K562 (cell line): ENCODE measurements around the gene PARPBP. TPM values are rescaled to one million over a fixed set of nuclear protein-coding genes. Genes with fewer than 3 reads are reported as not detected.

Experiments used
- ATAC-seq: fragments of 200-7000 bp; cut with Tn5 transposase; 3 replicates; pipeline ENCODE4 v1.9.1; 2020; ENCODE audit warnings: moderate library complexity
- BruUV-seq: library from RNA; stranded (reverse); fragments of 400-500 nt; replicated peaks from 2 replicates; lab custom pipeline; 2021; lab: Mats Ljungman, UMichigan
- CTCF ChIA-PET: fragments of 300-600 bp; formaldehyde crosslinking; extraction: SDS; loops from one replicate; lab custom pipeline; 2021; ENCODE audit warnings: low intra/inter-chr PET ratio; lab: Yijun Ruan, JAX
- POLR2A ChIA-PET: fragments of 300-600, 350-650 bp; sonication (Branson Sonifier 250); formaldehyde crosslinking; extraction: SDS; loops from one replicate; lab custom pipeline; 2021; ENCODE audit warnings: antibody characterized with exemption, inconsistent platforms; lab: Yijun Ruan, JAX
- DNase-seq, 4 experiments: peaks; one replicate each; pipeline versions ENCODE4 v3.0.0 to v3.0.0-alpha.2; 2011 to 2018; ENCODE audit warnings: low spot score in 3 of 4, mixed read lengths in 3 of 4; ENCODE audit errors: extremely low read depth in 1 of 4
- FAIRE-seq: peaks from 2 replicates; lab custom pipeline; 2011; peaks lifted over from hg19 to GRCh38; lab: Jason Lieb, UNC
- H2AFZ ChIP-seq: 2 replicates; pipeline ENCODE4 v1.6.0; 2011; ENCODE audit warnings: low read depth, low read length, control low read depth, inconsistent platforms
- H3K27ac ChIP-seq: fragments of 200-600 bp; 3 replicates; pipeline ENCODE4 v1.8.0; 2011; ENCODE audit warnings: low read depth, mild to moderate bottlenecking, control low read depth, inconsistent platforms, low read length, moderate library complexity, mixed read lengths; ENCODE audit errors: extremely low read depth
- H3K27me3 ChIP-seq, 2 experiments: fragments of 300-600 bp in 1 of 2; 2 replicates in 1 of 2; 3 replicates in 1 of 2; pipeline versions ENCODE4 v1.6.0 to v1.8.0; 2011; ENCODE audit warnings: inconsistent platforms in 2 of 2, low read length in 2 of 2, mild to moderate bottlenecking in 1 of 2, mixed read lengths in 1 of 2, moderate library complexity in 1 of 2; ENCODE audit not compliant: control insufficient read depth in 2 of 2, insufficient read depth in 2 of 2
- H3K36me3 ChIP-seq: fragments of 300-600 bp; 3 replicates; pipeline ENCODE4 v1.8.0; 2011; ENCODE audit warnings: mild to moderate bottlenecking, low read length, inconsistent platforms; ENCODE audit not compliant: control insufficient read depth, insufficient read depth
- H3K4me1 ChIP-seq, 2 experiments: fragments of 200-600 bp in 1 of 2; replicated peaks in 1 of 2; 2 replicates in 1 of 2; 3 replicates in 1 of 2; pipeline versions ENCODE4 v1.5.1 to v1.8.0; 2011; ENCODE audit warnings: inconsistent platforms in 2 of 2, low read length in 2 of 2, mild to moderate bottlenecking in 1 of 2, mixed read lengths in 1 of 2, moderate library complexity in 1 of 2; ENCODE audit not compliant: control insufficient read depth in 2 of 2, insufficient read depth in 2 of 2
- H3K4me2 ChIP-seq: 2 replicates; pipeline ENCODE4 v1.6.1; 2011; ENCODE audit warnings: low read length, control low read depth, inconsistent platforms, mixed read lengths; ENCODE audit not compliant: insufficient read depth
- H3K4me3 ChIP-seq: fragments of 200-600 bp; sonication (generic), shearing (Covaris generic); 2 replicates; pipeline ENCODE4 v1.5.1; 2016; ENCODE audit warnings: control low read depth, inconsistent platforms
- H3K79me2 ChIP-seq: fragments of 200-600 bp; 3 replicates; pipeline ENCODE4 v1.8.0; 2011; ENCODE audit warnings: low read length, inconsistent platforms; ENCODE audit not compliant: control insufficient read depth, insufficient read depth
- H3K9ac ChIP-seq, 2 experiments: 2 replicates each; pipeline versions ENCODE4 v1.6.0 to v1.6.1; 2011; ENCODE audit warnings: low read depth in 2 of 2, low read length in 2 of 2, control low read depth in 1 of 2, inconsistent platforms in 1 of 2, mild to moderate bottlenecking in 1 of 2, mixed read lengths in 1 of 2; ENCODE audit not compliant: insufficient read depth in 1 of 2
- H3K9me1 ChIP-seq: one replicate; pipeline ENCODE4 v1.6.0; 2011; ENCODE audit warnings: inconsistent platforms, mild to moderate bottlenecking, low read length, moderate library complexity; ENCODE audit not compliant: control insufficient read depth, insufficient read depth
- H3K9me3 ChIP-seq: replicated peaks from 2 replicates; pipeline ENCODE4 v1.5.1; 2011; ENCODE audit warnings: low read depth, low read length, inconsistent platforms; ENCODE audit not compliant: control insufficient read depth, insufficient read depth
- H4K20me1 ChIP-seq: replicated peaks from 2 replicates; pipeline ENCODE4 v1.6.1; 2011; ENCODE audit warnings: low read length, inconsistent platforms, mixed read lengths; ENCODE audit not compliant: control insufficient read depth, insufficient read depth
- ARID3A ChIP-seq: IDR thresholded peaks from 2 replicates; pipeline ENCODE4 v1.6.1; 2012; ENCODE audit warnings: low read depth, low read length, improper control_type of control experiment, borderline replicate concordance
- E2F6 ChIP-seq, 2 experiments: IDR thresholded peaks; 2 replicates each; pipeline ENCODE4 v1.6.1; 2011; ENCODE audit warnings: borderline replicate concordance in 1 of 2, control low read depth in 1 of 2, low read depth in 1 of 2, low read length in 1 of 2, mild to moderate bottlenecking in 1 of 2, mixed read lengths in 1 of 2, moderate library complexity in 1 of 2; ENCODE audit not compliant: insufficient read depth in 1 of 2, insufficient read length in 1 of 2, poor library complexity in 1 of 2, severe bottlenecking in 1 of 2; ENCODE audit errors: extremely low read depth in 1 of 2
- L3MBTL2 ChIP-seq: fragments of 450-650 bp; IDR thresholded peaks from 2 replicates; pipeline ENCODE4 v1.6.1; 2016; ENCODE audit warnings: mild to moderate bottlenecking, moderate library complexity
- MAZ ChIP-seq, 2 experiments: fragments of 450-650 bp in 1 of 2; sonication (generic) in 1 of 2; formaldehyde crosslinking; IDR thresholded peaks in 1 of 2; conservative IDR thresholded peaks in 1 of 2; 2 replicates each; pipeline versions ENCODE4 v1.4.0 to v1.5.0; 2020; ENCODE audit warnings: mild to moderate bottlenecking in 1 of 2, missing genetic modification reagents in 1 of 2
- MNT ChIP-seq, 2 experiments: fragments of 450-650 bp; conservative IDR thresholded peaks; 2 replicates each; pipeline ENCODE4 v1.6.1; 2017; ENCODE audit warnings: mild to moderate bottlenecking in 2 of 2, moderate library complexity in 2 of 2
- MYC ChIP-seq, 2 experiments: fragments of 250-450 bp in 1 of 2; sonication (Bioruptor Pico) in 1 of 2; IDR thresholded peaks; 2 replicates each; pipeline versions ENCODE4 v1.5.1 to v1.6.1; 2012 to 2021; ENCODE audit warnings: low read depth in 2 of 2, borderline replicate concordance in 1 of 2, improper control_type of control experiment in 1 of 2, low read length in 1 of 2, mild to moderate bottlenecking in 1 of 2, moderate library complexity in 1 of 2
- PTRF ChIP-seq: fragments of 450-650 bp; IDR thresholded peaks from 2 replicates; pipeline ENCODE4 v1.6.1; 2016; ENCODE audit warnings: mild to moderate bottlenecking, missing genetic modification characterization, missing compliant biosample characterization
- STAT6 ChIP-seq: sonication (generic); formaldehyde crosslinking; IDR thresholded peaks from 2 replicates; pipeline ENCODE4 v1.8.1; 2023; ENCODE audit warnings: mild to moderate bottlenecking, missing genetic modification reagents
- TOE1 ChIP-seq, 2 experiments: fragments of 450-650 bp in 1 of 2; sonication (generic) in 1 of 2; formaldehyde crosslinking in 1 of 2; IDR thresholded peaks; 2 replicates each; pipeline versions ENCODE4 v1.7.1 to v1.8.0; 2016 to 2022; ENCODE audit warnings: borderline replicate concordance in 2 of 2, mild to moderate bottlenecking in 2 of 2, antibody characterized with exemption in 1 of 2, inconsistent platforms in 1 of 2, low read depth in 1 of 2, missing genetic modification reagents in 1 of 2, moderate library complexity in 1 of 2
- ZFX ChIP-seq: sonication (generic); formaldehyde crosslinking; IDR thresholded peaks from 2 replicates; pipeline ENCODE4 v1.8.0; 2022; ENCODE audit warnings: mild to moderate bottlenecking, missing genetic modification reagents, moderate library complexity
- ZKSCAN1 ChIP-seq: fragments of 150-350 bp; IDR thresholded peaks from 2 replicates; pipeline ENCODE4 v1.6.1; 2016; ENCODE audit warnings: low read depth, low read length
- WGBS: fragments of 100-300 bp; shearing (Covaris generic); methylation state at CpG from one replicate; pipeline ENCODE4 v1.1.6; 2016; ENCODE audit warnings: low coverage, mixed read lengths; ENCODE audit not compliant: insufficient coverage; ENCODE audit errors: missing lambda C conversion rate; 5-methylcytosine and 5-hydroxymethylcytosine counted together
- in situ Hi-C: fragments of 300-500 bp; cut with MboI; formaldehyde crosslinking; loops from 4 replicates; pipeline ENCODE4 v1.15.0; 2018; ENCODE audit warnings: inconsistent platforms, mixed read lengths
- intact Hi-C: fragments of 100-400 bp; cut with micrococcal nuclease; formaldehyde crosslinking; loops from 2 replicates; pipeline ENCODE4 v1.14.2; 2022
- polyA plus RNA-seq, 8 experiments: library from polyadenylated mRNA; depleted of rRNA in 4 of 8; stranded (reverse) in 5 of 8; unstranded in 3 of 8; fragments of >200 nt; fragmentation: Nextera tagmentation in 2 of 8; fragmentation: Illumina TruSeq in 1 of 8; extraction: Ambion mirVana in 2 of 8; extraction: Trizol in 1 of 8; gene quantifications; 2 replicates each; pipeline versions ENCODE4 v1.2.1 to v1.2.3, GENCODE V29; 2011 to 2014; ENCODE audit warnings: inconsistent platforms in 1 of 8, missing spikeins in 1 of 8
- total RNA-seq, 7 experiments: library from RNA; depleted of rRNA in 6 of 7; stranded (reverse); fragments of >200 nt in 6 of 7; fragmentation: Illumina TruSeq in 2 of 7; extraction: Trizol in 2 of 7; gene quantifications; 2 replicates each; pipeline versions ENCODE4 v1.2.1 to v1.2.3, GENCODE V29; 2011 to 2021; ENCODE audit warnings: low replicate concordance in 1 of 7

Gene PARPBP
- total and polyA plus RNA-seq, 9 of the 15 experiments (the other 6 are each of a cell fraction or from before 2014, with no cell fraction given): 26.1 to 62.5 (median 49.0) TPM

GRCh38 chr12:102120886-102121285 lies 903 bp downstream of the PARPBP start:
- H3K36me3 ChIP-seq: peaks cover 65% of the 10 kb centered on the region
- FAIRE-seq (no peak), DNase-seq (peak; percentile 19 to 46 (median 23)), ATAC-seq (peak; percentile 32)
- intact Hi-C loops: loop anchor here (2.0 to 5.0 kb wide), 2 partner anchors 58 to 361 kb away; partner anchors contain the start of gene IGF1
- no peaks in the 10 kb centered on the region for H3K27me3 ChIP-seq
- WGBS: 6% methylated on average over 4 of the region's 4 CpGs
- ChIA-PET POLR2A (interaction anchor here (0.7 to 1.7 kb wide), 4 partner anchors 12 to 256 kb away, joined by 3 to 7 read pairs (median 4); partner anchors contain the start of gene WASHC3), CTCF (no interaction called here)
- H3K79me2 ChIP-seq: peaks cover 71% of the 10 kb centered on the region
- peak overlapping the region; percentile 97 for H2AFZ ChIP-seq
- H4K20me1 ChIP-seq: no peaks in the 10 kb centered on the region
- H3K9me3 ChIP-seq: no peaks in the 10 kb centered on the region
- no peaks in the 10 kb centered on the region for H3K9me1 ChIP-seq
- H3K4me1 ChIP-seq: peaks cover 0 to 8% of the 10 kb centered on the region in 2 experiments; a peak in 2 of 5 replicates
- no TSS peak for BruUV-seq
- in situ Hi-C loops: no loop called here
- H3K4me2 ChIP-seq: peak overlapping the region; percentile 98
- peak overlapping the region; percentile 85 for H3K27ac ChIP-seq
- H3K9ac ChIP-seq: peak overlapping the region; percentile 95 to 97
- peak overlapping the region; percentile 84 for H3K4me3 ChIP-seq
- TF ChIP-seq MAZ (CRISPR knock-in tag; conservative IDR thresholded peaks at IDR 0.05 in 1 of 2, IDR thresholded peaks at IDR 0.05 in 1 of 2) (0 out of 4 replicates have a peak, but pooled peaks of 1 of the 2 experiments have one; percentile 28), MYC (IDR thresholded peaks at IDR 0.05; ENCODE audit: low read depth, low read length) (peak; percentile 74), MYC (CRISPR knock-in tag; IDR thresholded peaks at IDR 0.05; ENCODE audit: borderline replicate concordance, low read depth) (no peak), ARID3A (no peak), L3MBTL2 (peak; percentile 22; the same call in 1 of the 2 replicates), ZKSCAN1 (0 out of 2 replicates have a peak, but pooled peaks have one; percentile 3), TOE1 (IDR thresholded peaks at IDR 0.05; ENCODE audit: borderline replicate concordance) (no peak), TOE1 (CRISPR knock-in tag; IDR thresholded peaks at IDR 0.05; ENCODE audit: borderline replicate concordance, low read depth) (no peak), PTRF (tag) (no peak), ZFX (CRISPR knock-in tag) (no peak), MNT (conservative IDR thresholded peaks at IDR 0.05) (peak; percentile 46 to 60; a peak in 2 of 4 replicates), E2F6 (IDR thresholded peaks at IDR 0.05; ENCODE audit: borderline replicate concordance in 1 of 2, extremely low read depth in 1 of 2, insufficient read depth in 1 of 2, insufficient read length in 1 of 2, low read depth in 1 of 2, low read length in 1 of 2, poor library complexity in 1 of 2, severe bottlenecking in 1 of 2) (peak in 1 of 2 experiments; percentile 23), STAT6 (CRISPR knock-in tag) (no peak)
